Measurements from ENCODE around the gene SLC4A2. TPM values are rescaled to one million over a fixed set of nuclear protein-coding genes. Genes with fewer than 3 reads are reported as not detected.

SLC4A2 gene
- total RNA-seq, 1 donor from 2014 or later: 182 TPM

- H3K4me3 ChIP-seq: peak overlapping the region; percentile 93
- intact Hi-C loops (cut with DNase I): no loop called here
- H3K27me3 ChIP-seq (ENCODE audit: low read depth): no peaks in the 10 kb centered on the region
- no peak for TF ChIP-seq CTCF (IDR thresholded peaks at IDR 0.05)
- peaks cover 69% of the 10 kb centered on the region for H3K4me1 ChIP-seq
- H3K27ac ChIP-seq: peak overlapping the region; percentile 88
- no peaks in the 10 kb centered on the region for H3K9me3 ChIP-seq
- DNase-seq (no peak), ATAC-seq (no peak)
- H3K36me3 ChIP-seq: peaks cover under 1% of the 10 kb centered on the region
Measured at GRCh38 chr7:151086802-151087244, 27.4 kb downstream of the SLC4A2 start.

DNA sequence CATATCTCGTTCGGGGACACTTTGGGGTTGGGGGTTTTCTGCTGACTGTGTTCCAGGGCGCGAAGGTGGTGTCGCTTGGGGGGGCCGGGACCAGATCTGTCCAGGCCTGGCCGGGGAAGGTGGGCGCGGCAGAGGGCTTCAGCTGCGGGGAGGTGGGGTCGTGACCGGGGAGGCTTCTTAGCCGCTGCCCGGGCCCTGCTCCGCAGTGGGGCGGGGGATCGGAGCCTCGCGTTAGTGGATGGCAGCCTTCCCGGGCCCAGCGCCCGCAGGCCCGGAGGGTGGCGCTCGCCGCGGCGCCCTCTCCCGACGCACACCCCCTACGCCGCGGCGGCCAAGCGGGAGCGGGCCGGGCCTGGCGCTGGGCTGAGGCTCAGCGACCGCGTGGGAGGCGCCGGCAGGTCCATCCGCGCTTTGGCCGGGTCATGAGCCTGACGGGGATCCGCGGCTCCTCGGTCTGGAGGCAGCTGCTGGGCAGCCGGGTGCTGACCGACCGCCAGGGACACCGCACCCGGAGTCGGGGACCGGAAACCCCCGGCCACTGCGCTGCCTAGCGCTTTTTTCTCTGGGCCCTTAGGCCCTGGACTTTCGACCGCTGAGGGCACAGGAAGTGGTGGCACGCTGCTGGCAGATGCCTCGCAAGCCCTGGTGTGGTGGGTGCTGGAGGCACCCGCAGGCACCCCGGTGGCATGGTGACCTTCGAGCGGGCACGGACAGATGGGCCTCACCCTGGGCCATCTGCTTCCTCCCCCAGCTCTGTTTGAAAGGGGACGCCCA lies 28.0 kb downstream of the SLC4A2 start:
- peaks cover 68% of the 10 kb centered on the region for H3K4me1 ChIP-seq
- peak; percentile 76 for DNase-seq
- H3K9me3 ChIP-seq: no peaks in the 10 kb centered on the region
- H3K27me3 ChIP-seq (ENCODE audit: low read depth): no peaks in the 10 kb centered on the region
- intact Hi-C loops (cut with DNase I): no loop called here
- peak overlapping the region; percentile 88 for H3K27ac ChIP-seq
- H3K36me3 ChIP-seq: peaks cover 6% of the 10 kb centered on the region
- ATAC-seq: peak; percentile 65 to 68
- H3K4me3 ChIP-seq: peak overlapping the region; percentile 93
- TF ChIP-seq CTCF (IDR thresholded peaks at IDR 0.05): peak; percentile 42

- H3K9me3 ChIP-seq: no peaks in the 10 kb centered on the region
- peaks cover 70% of the 10 kb centered on the region for H3K4me1 ChIP-seq
- DNase-seq: no peak
- H3K27ac ChIP-seq: peak overlapping the region; percentile 88
- H3K36me3 ChIP-seq: peaks cover 6% of the 10 kb centered on the region
- peak overlapping the region; percentile 93 for H3K4me3 ChIP-seq
- ATAC-seq: no peak
- no peak for TF ChIP-seq CTCF (IDR thresholded peaks at IDR 0.05)
- intact Hi-C loops (cut with DNase I): no loop called here
- H3K27me3 ChIP-seq (ENCODE audit: low read depth): no peaks in the 10 kb centered on the region
Measured at GRCh38 chr7:151088019-151088855, 28.8 kb downstream of the SLC4A2 start.

DNA sequence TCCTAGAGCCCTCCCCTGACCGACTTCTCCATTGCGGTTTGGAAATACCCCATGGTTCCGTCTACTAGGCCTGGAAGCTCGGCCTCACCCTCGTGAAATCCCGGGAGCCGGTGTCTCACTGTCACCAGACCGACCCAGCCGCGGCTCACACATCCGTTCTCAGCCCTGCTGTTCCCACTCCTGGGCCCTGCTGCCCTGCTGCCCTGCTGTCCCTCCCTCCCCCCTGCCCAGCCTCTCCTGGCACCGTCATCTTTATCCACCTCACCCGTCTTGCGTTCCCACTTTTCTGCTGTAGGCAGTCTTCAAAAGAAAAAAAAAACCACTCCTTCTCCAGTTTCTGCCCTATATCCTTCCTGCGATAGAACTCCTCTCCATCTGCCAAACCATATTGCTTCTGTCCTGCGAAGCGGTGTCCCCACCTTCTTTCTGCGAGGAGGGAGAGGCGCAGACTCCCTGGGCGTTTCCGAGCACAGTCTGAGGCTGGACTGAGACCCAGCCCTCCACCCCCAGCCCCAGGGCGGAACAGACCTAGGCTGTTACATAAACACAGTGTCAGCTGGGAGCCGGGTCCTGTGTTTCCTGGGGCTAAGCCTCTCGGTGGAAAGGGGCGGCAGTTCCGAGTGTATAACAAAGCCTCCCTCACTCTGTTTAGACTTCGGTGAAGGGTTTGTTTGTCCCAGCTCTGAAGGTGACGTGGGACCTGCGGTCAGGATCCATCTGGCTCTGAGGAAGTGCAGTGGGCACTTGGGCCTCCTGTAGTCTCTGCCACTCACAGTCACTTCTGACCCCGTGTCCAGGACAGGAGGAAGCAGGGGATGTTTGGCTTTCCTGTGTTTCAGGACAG lies 29.7 kb downstream of the SLC4A2 start:
- peak; percentile 65 to 68 for ATAC-seq
- H3K4me3 ChIP-seq: peak overlapping the region; percentile 93
- H3K36me3 ChIP-seq: peaks cover 6% of the 10 kb centered on the region
- H3K27me3 ChIP-seq (ENCODE audit: low read depth): no peaks in the 10 kb centered on the region
- peaks cover 64% of the 10 kb centered on the region for H3K4me1 ChIP-seq
- TF ChIP-seq CTCF (IDR thresholded peaks at IDR 0.05): no peak
- DNase-seq: peak; percentile 87
- peak overlapping the region; percentile 88 for H3K27ac ChIP-seq
- no peaks in the 10 kb centered on the region for H3K9me3 ChIP-seq
- intact Hi-C loops (cut with DNase I): no loop called here

All from lower lobe of right lung (tissue), 2 donors.